IPS-15b (cell line): Measurements from ENCODE around the gene EVPLL.
"Not testable (repeated sequence)": the region's sequence is repeated elsewhere in the genome, so short reads cannot be mapped to it uniquely, and the experiment has no call there.

Experiments
- H3K27me3 ChIP-seq: one replicate; pipeline ENCODE4 v1.6.1; 2013; ENCODE audit warnings: low read length; ENCODE audit not compliant: control insufficient read depth, insufficient read depth
- H3K36me3 ChIP-seq: one replicate; pipeline ENCODE4 v1.6.1; 2013; ENCODE audit warnings: low read length; ENCODE audit not compliant: control insufficient read depth, insufficient read depth
- H3K4me1 ChIP-seq: one replicate; pipeline ENCODE4 v1.6.1; 2013; ENCODE audit warnings: mild to moderate bottlenecking, low read length; ENCODE audit not compliant: control insufficient read depth, insufficient read depth
- H3K4me3 ChIP-seq: one replicate; pipeline ENCODE4 v1.5.1; 2013; ENCODE audit warnings: low read depth, low read length
- H3K9ac ChIP-seq: one replicate; pipeline ENCODE4 v1.6.1; 2013; ENCODE audit warnings: low read depth, mild to moderate bottlenecking, low read length
- H3K9me3 ChIP-seq: one replicate; pipeline ENCODE4 v1.6.1; 2013; ENCODE audit warnings: mild to moderate bottlenecking, low read length; ENCODE audit not compliant: control insufficient read depth, insufficient read depth

EVPLL gene

GRCh38 chr17:18377437-18378204, at the start of gene EVPLL:
Gene EVPLL (plus strand): TSS chr17:18377778. CDS start chr17:18380938, 3,160 bp downstream.
- H3K9me3 ChIP-seq: no peaks in the 10 kb centered on the region
- H3K4me1 ChIP-seq: no peaks in the 10 kb centered on the region
- no peak within 1 kb of the TSS for H3K9ac ChIP-seq
- H3K4me3 ChIP-seq: no peak within 1 kb of the TSS
- no peaks in the 10 kb centered on the region for H3K36me3 ChIP-seq
- peaks cover 4% of the 10 kb centered on the region for H3K27me3 ChIP-seq

GRCh38 chr17:18328643-18329204, 48.9 kb upstream of the EVPLL start:
- Histone ChIP-seq H3K27me3 (no peaks in the 10 kb centered on the region), H3K9me3 (no peaks in the 10 kb centered on the region), H3K36me3 (peaks cover 41% of the 10 kb centered on the region), H3K4me1 (no peaks in the 10 kb centered on the region), H3K4me3 (no peak overlapping the region), H3K9ac (no peak overlapping the region)

GRCh38 chr17:18331879-18332278, 45.7 kb upstream of the EVPLL start:
- H3K4me3 ChIP-seq: no peak overlapping the region
- H3K36me3 ChIP-seq: peaks cover 42% of the 10 kb centered on the region
- H3K9ac ChIP-seq: no peak overlapping the region
- H3K9me3 ChIP-seq: no peaks in the 10 kb centered on the region
- H3K27me3 ChIP-seq: no peaks in the 10 kb centered on the region
- H3K4me1 ChIP-seq: no peaks in the 10 kb centered on the region

- no peak overlapping the region for H3K4me3 ChIP-seq
- no peaks in the 10 kb centered on the region for H3K9me3 ChIP-seq
- H3K27me3 ChIP-seq: no peaks in the 10 kb centered on the region
- peaks cover 46% of the 10 kb centered on the region for H3K36me3 ChIP-seq
- H3K9ac ChIP-seq: no peak overlapping the region
- H3K4me1 ChIP-seq: no peaks in the 10 kb centered on the region
These were observed 44.6 kb upstream of the EVPLL start for GRCh38 chr17:18332909-18333489.

GRCh38 chr17:18338158-18338557, 39.4 kb upstream of the EVPLL start:
- H3K36me3 ChIP-seq: peaks cover 45% of the 10 kb centered on the region
- H3K27me3 ChIP-seq, H3K9me3 ChIP-seq, H3K4me1 ChIP-seq, H3K4me3 ChIP-seq, H3K9ac ChIP-seq: not testable (repeated sequence)

GRCh38 chr17:18339933-18340332, 37.6 kb upstream of the EVPLL start:
- no peaks in the 10 kb centered on the region for H3K4me1 ChIP-seq
- peaks cover 45% of the 10 kb centered on the region for H3K36me3 ChIP-seq
- no peaks in the 10 kb centered on the region for H3K9me3 ChIP-seq
- no peaks in the 10 kb centered on the region for H3K27me3 ChIP-seq
- H3K4me3 ChIP-seq: no peak overlapping the region
- no peak overlapping the region for H3K9ac ChIP-seq

- Histone ChIP-seq H3K4me3 (no peak overlapping the region), H3K4me1 (no peaks in the 10 kb centered on the region), H3K9me3 (no peaks in the 10 kb centered on the region), H3K9ac (no peak overlapping the region), H3K27me3 (no peaks in the 10 kb centered on the region), H3K36me3 (peaks cover 63% of the 10 kb centered on the region)
These were observed 33.6 kb upstream of the EVPLL start for GRCh38 chr17:18344021-18344420.

- H3K4me3 ChIP-seq: no peak overlapping the region
- H3K36me3 ChIP-seq: peaks cover 16% of the 10 kb centered on the region
- no peak overlapping the region for H3K9ac ChIP-seq
- no peaks in the 10 kb centered on the region for H3K9me3 ChIP-seq
- H3K27me3 ChIP-seq: no peaks in the 10 kb centered on the region
- H3K4me1 ChIP-seq: no peaks in the 10 kb centered on the region
These were observed 24.0 kb upstream of the EVPLL start for GRCh38 chr17:18353541-18353940.

GRCh38 chr17:18356624-18357023, 21.0 kb upstream of the EVPLL start:
- H3K36me3 ChIP-seq: peaks cover 19% of the 10 kb centered on the region
- H3K27me3 ChIP-seq: no peaks in the 10 kb centered on the region
- no peak overlapping the region for H3K4me3 ChIP-seq
- no peaks in the 10 kb centered on the region for H3K9me3 ChIP-seq
- no peaks in the 10 kb centered on the region for H3K4me1 ChIP-seq
- H3K9ac ChIP-seq: no peak overlapping the region

GRCh38 chr17:18360518-18360917, 17.1 kb upstream of the EVPLL start:
- Histone ChIP-seq H3K9ac (no peak overlapping the region), H3K36me3 (peaks cover 6% of the 10 kb centered on the region), H3K9me3 (no peaks in the 10 kb centered on the region), H3K27me3 (no peaks in the 10 kb centered on the region), H3K4me1 (peaks cover 2% of the 10 kb centered on the region), H3K4me3 (no peak overlapping the region)

- peak overlapping the region; percentile 85 for H3K4me3 ChIP-seq
- H3K36me3 ChIP-seq: peaks cover 6% of the 10 kb centered on the region
- H3K4me1 ChIP-seq: peaks cover 2% of the 10 kb centered on the region
- H3K27me3 ChIP-seq: no peaks in the 10 kb centered on the region
- peak overlapping the region; percentile 37 for H3K9ac ChIP-seq
- no peaks in the 10 kb centered on the region for H3K9me3 ChIP-seq
These were observed 15.5 kb upstream of the EVPLL start for GRCh38 chr17:18361837-18362697.
